ENCODE data around the gene G6PD.
"Not testable (repeated sequence)": the region's sequence is repeated elsewhere in the genome, so short reads cannot be mapped to it uniquely, and the experiment has no call there.

The G6PD gene

DNA sequence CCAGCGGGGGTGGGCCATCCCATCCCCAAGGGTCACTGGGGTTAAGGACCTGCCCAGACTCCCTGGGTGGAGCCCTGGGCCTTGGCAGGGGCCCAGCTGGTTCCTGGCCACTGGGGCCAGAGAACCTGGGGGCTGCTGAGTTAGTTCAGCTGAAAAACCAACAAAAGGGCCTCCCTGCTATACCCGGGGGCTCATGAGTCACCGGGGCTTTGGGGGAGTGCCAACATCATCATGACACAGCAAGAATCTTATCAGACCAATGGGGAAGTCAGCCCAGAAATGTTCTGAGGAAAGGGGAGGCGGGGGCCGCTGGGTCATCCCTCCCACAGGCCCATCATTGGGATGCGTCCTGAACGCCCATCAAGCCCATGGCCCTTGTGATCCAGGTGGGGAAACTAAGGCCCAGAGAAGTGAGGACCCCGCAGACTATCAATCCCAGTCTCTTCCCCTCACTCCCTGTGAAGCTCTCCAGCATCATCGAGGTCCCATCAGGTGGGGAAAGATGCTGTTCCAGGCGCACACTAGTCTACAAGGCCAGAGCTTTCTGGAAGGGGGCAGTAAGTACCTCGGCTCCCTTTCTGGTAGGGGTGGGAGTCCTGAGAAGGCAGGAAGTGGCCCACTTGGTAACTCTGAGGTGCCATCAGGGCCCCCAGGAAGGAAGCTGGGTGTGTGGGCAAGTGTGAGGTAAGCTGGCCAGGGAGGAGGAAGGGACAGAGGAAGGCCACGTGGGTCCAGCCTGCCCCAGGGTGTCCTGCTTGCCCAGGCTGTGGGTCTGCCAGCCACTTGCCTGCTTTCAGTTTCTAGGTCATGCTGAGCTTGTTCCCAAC, 4.5 kb downstream of the G6PD start:
- no peak for DNase-seq

DNA sequence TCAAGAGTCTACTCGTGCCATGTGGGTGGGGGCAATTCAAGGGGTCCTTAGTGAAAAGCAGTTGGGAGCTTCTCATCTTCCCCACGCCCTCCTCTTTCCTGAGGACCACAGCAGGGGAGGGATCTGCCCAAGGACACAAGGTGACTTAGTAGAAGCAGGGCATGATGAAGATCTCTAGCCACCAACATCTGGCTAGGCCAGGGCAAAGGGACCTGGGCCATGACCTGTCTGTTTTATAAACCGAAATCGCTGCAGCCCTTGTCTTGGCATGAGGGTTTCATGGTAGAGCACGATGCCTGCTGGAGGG, 5.1 kb downstream of the G6PD start:
- DNase-seq = no peak

DNA sequence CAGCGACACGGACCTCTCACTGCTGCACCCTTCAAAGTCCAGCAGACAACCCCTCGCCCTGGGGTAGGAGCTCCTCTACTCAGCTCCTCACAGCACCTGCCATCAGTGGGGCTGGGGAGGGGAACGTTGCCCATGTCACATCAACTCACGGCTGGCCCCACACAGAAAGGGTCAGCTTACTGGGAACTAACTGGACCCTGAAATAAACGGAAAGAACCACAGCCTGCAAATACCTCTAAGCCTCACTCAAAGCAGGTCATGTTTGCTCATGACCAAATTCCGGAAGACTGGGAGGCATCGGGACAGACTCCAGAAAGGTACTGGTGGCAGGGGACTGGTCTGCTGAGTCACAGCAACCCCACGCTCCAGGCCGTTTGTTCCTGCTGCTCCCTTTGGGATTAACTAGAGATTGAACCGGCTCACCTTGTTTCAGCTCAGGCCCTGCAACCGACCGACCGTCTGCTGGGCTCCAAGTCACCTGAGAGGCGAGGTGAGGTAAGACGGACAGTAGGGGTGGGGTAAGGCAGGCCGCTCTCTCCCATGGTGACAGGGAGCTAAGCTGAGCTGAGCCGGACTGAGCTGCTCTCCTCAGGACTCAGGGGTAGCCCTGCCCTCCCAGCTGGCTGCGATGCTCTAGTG, 5.6 kb downstream of the G6PD start:
- no peak for DNase-seq

DNA sequence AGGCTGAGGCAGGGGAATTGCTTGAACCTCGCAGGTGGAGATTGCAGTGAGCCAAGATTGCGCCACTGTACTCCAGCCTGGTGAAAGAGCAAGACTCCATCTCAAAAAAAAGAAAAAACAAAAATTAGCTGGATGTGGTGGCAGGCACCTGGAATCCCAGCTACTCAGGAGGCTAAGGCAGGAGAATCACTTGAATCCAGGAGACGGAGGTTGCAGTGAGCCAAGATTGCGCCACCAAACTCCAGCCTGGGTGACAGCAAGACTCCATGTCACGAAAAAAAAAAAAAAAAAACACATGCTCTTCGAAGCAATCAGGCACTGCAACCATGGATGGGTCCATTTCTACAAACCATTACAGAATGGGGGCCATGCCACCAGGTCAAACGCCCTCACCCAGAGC, 6.3 kb downstream of the G6PD start:
- DNase-seq = not testable (repeated sequence)

DNA sequence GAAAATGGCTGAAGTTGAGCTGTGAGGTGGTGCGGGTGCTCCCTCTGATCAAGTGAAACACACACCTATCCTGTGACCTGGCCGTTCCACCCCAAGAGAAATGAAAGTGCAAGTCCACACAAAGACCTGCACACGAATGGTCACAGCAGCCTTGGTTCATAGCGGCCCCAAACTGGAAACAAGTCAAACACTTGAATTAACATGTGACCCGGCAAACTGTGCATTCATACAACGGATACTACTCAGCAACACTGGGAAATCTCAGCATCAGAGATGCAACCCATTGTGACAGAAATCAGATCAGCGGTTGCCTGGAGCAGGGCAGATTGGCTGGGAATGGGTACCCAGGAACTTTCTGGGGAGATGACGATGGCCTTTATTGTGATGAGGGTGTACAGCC, 7.6 kb downstream of the G6PD start:
- DNase-seq = no peak

DNA sequence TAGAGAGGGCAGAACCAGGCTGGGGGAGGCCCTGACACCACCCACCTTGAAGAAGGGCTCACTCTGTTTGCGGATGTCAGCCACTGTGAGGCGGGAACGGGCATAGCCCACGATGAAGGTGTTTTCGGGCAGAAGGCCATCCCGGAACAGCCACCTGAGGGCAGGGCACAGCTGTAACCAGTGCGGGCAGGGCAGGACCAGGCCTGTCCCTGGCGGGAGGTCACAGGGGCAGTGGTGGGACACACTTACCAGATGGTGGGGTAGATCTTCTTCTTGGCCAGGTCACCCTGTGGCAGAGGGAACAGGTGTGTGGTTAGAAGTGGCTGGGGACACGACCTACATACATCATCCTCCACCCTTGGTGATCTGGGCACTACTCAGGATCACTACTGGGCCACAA, 10.8 kb downstream of the G6PD start:
- no peak for DNase-seq

DNA sequence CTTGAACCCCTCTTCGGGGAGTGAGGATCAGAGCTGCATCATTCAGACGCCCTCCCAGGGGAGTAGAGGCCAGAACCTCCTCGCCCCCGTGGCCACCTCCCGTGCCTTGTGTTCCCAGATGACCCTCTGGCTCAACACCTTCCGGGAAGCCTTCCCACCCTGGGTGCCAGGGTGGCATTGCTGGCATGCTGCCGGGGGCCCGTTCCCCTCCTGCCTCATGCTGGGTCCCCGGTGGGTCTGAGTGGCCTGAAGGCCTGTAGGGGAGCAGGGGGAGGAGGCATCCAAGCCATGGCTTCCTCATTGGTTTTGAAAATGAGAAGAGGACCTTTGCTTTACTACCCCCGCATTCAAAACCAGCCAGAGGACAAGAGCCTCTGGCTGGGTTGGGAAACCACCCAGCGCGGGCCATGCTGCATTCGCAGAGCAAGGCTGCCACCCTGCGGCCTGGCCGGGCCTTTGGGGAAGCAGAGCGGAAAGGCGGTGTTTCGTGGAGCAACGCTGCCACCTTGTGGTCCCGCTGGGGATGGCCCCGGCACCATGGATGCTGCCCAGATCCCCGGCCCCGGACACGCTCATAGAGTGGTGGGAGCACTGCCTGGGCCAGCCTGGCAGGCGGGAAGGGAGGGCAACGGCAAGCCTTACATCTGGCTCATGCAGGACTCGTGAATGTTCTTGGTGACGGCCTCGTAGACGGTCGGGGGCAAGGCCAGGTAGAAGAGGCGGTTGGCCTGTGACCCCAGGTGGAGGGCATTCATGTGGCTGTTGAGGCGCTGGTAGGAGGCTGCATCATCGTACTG, 11.9 kb downstream of the G6PD start:
- peak; percentile 77 for DNase-seq

DNA sequence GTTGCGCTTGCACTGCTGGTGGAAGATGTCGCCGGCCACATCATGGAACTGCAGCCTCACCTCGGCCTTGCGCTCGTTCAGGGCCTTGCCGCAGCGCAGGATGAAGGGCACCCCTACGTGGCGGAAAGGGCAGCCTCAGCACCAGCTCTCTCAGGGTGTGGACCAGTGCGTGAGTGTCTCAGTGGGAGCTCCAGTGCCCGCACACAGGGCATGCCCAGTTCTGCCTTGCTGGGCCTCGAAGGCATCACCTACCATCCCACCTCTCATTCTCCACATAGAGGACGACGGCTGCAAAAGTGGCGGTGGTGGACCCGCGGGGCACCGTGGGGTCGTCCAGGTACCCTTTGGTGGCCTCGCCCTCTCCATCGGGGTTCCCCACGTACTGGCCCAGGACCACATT, 14.0 kb downstream of the G6PD start:
- DNase-seq = no peak

DNA sequence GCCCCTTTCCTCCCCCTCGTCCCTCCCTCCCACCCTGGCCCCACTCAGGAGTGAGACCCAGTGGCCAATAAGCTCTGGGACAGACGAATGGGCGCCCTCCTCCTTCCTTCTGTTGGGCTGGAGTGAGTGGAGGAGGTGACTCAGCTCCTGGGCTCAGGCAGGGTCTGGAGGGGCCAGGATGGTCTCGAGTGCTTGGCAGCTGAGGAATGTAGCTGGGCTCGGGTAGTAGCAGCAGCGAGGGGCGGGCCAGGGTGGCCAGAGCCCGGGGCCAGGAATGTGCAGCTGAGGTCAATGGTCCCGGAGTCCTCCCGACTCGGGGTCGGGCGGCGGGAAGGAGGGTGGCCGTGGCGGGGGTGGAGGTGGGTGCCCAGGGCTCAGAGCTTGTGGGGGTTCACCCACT, 15.0 kb downstream of the G6PD start:
- DNase-seq = no peak

DNA sequence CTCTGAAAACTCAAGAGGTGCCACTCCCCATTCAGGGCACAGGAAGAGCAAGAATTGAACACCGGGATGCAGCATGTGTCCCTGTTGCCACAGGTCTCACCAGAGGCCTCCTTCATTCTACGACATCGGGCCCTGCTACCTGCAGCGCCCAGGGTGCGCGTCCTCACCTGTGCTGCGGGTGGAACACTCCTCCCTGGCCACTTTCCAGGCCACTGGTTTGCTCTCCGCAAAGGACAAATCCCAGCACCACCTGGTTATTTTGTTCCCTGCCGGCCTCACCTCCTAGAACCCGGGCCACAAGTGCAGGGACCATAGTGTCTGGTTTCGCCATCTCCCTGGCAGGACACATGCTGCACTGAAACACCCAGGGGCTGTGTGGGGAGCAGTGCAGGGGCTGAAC, 16.4 kb downstream of the G6PD start:
- DNase-seq = no peak

DNA sequence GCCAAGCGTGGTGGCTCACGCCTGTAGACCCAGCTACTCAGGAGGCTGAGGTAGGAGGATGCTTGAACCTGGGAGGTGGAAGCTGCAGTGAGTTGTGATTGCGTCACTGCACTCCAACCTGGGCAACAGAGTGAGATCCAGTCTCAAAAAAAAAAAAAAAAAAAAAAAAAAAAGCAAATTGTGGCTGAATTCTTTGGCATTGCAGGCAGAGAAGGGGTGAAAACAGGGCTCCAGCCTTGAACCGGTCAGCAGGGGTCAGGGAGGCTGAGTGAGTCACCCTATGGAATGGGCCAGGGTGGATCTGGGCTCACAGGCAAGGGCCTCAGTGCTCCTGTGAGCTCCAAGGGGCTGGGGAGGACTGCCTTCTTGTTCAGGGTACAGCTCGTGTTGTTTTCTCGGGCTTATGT, 17.4 kb downstream of the G6PD start:
- DNase-seq = no peak

DNA sequence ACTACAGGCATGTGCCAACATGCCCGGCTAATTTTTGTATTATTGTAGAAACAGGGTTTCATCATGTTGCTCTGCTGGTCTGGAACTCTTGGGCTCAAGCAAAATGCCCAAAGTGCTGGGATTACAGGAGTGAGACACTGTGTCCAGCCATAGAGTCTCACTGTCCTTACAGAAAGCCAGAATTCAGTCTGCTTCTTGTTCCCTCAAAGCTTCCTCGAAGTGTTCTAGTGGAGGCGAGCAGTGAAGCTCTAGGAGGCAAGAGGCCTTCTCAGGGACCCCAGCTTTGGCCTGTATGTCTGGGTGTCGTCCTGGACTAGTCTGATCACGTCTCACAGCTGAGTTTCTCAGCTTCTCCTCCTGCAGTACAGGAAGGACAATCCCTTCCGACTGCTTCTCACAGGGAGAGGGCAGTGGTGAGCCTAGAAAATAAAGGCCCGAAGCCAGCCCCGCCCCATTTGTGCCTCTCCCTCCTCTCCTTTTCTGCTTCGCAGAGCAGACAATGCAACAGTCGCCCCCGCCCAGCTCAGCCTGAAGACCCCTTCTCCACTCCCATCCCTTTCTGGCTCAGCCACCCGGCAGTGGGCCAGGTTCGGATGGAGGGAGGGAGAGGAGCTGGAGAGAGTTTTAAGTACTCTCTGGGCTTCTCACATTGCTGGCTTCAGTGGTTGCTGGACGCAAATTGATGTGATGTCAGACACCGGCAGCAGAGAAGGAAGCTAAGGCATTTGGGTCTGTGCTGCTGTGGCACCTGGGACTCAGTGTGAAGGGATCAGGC, 19.6 kb downstream of the G6PD start:
- DNase-seq = peak; percentile 77

DNA sequence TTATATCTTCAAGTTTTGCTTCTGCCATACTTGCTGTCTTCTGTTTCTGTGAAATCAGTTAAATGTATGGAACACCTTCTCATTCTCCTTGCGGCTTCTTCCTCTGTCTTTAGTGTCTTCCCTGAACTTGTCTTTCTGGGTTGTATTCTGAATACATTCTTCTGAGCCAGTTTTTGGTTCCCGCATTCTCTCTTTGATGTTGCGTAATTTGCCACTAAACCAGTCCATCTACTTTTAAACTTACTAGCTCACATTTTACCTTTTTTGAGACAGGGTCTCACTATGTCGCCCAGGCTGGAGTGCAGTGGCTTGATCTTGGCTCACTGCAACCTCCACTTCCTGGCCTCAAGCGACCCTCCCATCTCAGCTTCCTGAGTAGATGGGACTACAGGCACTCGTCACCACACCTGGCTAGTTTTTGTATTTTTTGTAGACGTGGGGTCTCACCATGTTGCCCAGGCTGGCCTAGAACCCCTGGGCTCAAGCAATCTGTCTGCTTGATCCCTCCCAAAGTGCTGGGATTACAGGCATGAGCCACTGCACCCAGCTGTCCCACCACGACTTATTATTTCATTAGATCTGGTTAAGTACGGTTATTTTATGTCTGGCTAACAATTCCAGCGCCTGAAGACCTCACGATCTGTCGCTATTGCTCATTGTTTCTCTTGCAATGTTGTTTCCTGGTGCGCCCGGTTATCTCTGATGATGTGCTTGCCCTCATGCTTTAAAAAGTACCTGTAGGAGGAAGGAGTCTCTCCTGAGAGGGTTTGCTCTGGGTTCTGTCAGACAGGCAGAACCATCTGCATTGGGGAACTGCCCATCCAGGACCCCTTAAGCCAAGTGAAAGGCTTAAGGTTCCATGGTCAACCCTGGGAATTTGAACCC, 20.8 kb downstream of the G6PD start:
- DNase-seq = no peak

DNA sequence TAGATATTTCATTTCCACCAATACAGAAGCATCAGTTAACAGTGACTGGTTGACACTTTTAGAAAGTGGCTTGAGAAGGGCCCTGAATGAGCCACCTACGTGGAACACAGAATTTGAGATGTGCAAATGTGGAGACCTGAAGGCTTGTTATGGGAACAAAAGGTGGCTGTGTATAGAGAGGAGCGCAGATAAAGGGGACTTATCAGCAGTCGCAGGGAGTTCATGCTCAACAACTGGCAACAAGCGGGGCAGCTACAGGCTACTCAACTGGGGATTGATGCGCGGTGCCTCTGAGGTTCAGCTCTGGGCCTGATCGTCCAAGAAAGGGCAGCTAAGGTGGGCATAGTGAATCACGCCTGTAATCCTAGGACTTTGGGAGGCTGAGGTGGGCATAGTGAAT, 27.3 kb downstream of the G6PD start:
- DNase-seq = no peak

DNA sequence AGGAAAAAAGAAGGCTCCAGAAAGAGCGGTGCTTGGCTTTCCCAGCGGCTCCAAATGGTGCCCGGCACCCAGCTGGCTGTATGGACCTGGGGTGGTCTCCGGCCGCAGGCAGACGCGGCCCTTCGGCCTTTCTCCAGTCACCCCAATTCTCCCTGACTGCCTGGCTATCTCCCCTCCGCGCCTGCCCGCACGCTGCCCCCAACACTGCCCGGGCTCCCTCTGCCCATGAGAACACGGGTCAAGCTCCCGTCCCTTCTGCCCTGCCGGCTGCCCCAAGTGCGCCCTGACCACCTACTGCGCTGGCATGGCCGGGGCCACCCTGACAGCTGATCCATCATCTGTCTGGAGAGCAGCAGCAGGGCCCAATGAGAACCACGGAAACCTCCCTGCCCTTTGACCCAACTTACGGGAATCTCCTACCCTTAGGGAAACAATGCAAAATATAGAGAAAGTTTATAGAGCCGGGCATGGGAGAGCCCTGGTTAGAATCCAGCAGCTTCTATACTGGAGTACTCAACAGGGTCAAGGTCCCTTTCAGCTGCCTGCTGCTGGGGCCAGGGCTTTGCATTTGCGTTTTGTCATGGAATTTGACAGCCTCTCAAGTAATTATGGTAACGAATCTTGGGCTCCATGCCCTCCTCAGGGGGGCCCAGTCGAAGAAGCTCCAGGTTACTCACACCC, 29.4 kb downstream of the G6PD start:
- no peak for DNase-seq

DNA sequence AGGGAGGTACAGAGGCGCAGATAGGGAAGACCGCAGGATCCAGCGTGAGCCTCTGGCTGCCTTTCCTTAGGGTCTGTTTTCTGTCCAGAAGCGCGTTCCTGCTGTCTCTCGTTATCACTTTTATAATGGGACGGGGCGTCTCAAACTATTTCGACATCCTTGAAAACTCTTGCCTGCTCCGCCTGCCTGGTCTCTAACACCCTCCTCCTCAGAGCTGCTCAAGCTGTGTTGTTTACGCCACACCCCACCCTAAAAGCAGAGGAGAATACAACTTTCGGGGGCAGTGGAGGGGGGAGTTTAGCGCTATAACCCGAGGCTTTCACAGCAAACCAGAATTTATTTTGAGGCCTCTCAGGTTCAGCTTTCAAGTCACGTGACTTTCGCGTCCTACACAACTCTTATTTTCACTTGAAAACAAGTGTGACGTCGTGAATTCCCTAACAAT, 30.0 kb downstream of the G6PD start:
- DNase-seq = no peak

DNA sequence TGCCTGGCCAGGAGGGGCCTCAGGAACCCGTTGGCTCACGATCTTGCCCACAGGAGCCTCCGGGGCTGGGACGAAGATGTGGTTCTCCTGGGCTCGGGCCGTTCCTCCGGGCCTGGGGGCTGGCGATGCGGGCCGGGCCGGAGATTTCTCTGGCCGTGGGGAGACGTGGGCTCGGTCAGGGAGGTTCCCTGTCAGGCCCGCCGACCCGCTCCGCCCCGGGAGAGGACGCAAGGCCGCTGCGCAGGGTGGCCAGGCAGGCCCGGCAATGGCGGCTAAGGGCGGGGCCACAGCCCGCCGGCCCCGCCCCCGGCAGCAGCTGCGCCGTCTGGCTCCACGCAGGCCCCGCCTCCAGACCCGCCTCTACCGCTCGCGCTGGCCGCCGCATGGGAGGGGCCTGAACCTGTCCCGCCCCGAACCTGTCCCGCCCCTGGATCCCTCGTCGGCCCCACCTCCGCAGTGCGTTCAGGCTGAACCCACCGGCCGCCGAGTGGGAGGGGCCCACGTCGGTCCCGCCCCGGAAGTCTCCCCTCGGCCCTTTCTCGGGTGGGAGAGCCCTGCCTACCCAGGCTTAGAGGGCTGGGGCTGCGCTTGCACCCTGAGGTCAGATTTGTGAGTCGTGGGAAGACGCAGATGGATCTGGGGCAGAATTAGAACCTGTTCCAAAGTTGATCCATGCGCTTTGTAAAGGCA, 30.5 kb downstream of the G6PD start, which contains the start of gene FAM3A:
Gene FAM3A, minus strand, starts transcription at position 267 of the 690 bp plus-strand sequence. CDS start 460 bp downstream, outside the sequence.
- DNase-seq = peak; percentile 89

DNA sequence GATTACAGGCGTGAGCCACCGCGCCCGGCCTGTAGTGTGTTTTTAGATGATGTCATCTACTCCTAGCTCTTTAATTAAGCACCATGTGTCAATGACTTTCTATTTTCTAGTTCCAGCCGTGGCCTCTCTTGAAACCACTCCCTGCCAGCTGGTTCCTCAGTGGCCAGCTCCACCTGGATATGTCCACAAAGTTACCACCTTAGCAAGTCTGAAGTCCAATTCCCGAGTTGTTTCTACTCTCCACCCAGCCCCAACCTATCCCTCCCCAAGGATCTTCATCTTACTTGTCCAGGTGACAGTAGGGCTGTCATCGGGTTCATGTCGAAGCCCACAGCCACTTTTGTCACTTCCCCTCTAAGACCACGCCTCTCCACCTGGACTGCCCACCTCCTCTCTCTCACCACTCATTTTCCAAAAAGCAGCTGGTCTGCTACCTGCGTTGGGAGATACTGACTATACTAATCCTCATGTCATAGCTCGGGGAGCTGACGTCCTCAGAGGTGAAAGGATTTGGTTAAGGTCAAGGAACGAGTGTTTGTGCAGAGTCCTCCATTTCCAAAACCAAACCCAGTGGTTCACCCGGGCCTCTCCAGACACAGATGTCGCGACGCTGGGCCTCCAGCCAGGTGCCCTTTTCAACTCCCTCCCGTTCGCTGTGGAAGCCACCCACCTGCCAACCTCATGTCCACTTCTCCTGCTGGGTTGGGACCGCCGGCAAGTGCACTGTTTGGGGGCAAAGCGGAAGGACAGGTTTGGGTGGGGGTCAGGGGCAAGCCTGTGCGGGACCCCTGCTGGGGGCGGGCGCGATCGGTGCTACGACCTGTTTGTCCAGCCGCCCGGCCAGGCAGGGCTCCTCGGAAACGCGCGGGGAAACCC, 31.3 kb downstream of the G6PD start:
- peak; percentile 63 for DNase-seq

DNA sequence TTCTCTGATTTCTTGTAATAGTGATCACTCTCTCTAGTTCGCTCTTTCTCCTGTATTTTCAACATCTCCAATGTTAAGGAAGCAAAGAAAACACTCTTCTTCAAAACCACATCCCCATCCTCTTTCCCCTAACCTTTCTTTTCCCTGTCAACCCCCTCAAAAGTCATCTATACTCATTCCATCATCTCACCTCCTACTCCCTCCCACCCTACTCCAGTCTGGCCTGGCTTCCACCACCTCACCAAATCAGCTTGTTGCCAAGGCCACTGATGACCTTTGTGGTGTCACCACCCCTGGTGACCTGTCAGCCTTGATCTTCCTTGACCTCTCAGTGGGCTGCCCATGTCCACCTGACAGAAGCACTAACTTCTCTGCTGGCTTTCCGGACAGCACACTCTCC, 32.9 kb downstream of the G6PD start:
- DNase-seq = no peak
